K562 (cell line): ENCODE results near the gene TEX35. TPM values are rescaled to one million over a fixed set of nuclear protein-coding genes. Genes with fewer than 3 reads are reported as not detected.

Experiments used
- ATAC-seq: fragments of 200-7000 bp; cut with Tn5 transposase; 3 replicates; pipeline ENCODE4 v1.9.1; 2020; ENCODE audit warnings: moderate library complexity
- BruUV-seq: library from RNA; stranded (reverse); fragments of 400-500 nt; replicated peaks from 2 replicates; lab custom pipeline; 2021; lab: Mats Ljungman, UMichigan
- CTCF ChIA-PET: fragments of 300-600 bp; formaldehyde crosslinking; extraction: SDS; loops from one replicate; lab custom pipeline; 2021; ENCODE audit warnings: low intra/inter-chr PET ratio; lab: Yijun Ruan, JAX
- POLR2A ChIA-PET: fragments of 300-600, 350-650 bp; sonication (Branson Sonifier 250); formaldehyde crosslinking; extraction: SDS; loops from one replicate; lab custom pipeline; 2021; ENCODE audit warnings: antibody characterized with exemption, inconsistent platforms; lab: Yijun Ruan, JAX
- DNase-seq, 4 experiments: peaks; one replicate each; pipeline versions ENCODE4 v3.0.0 to v3.0.0-alpha.2; 2011 to 2018; ENCODE audit warnings: low spot score in 3 of 4, mixed read lengths in 3 of 4; ENCODE audit errors: extremely low read depth in 1 of 4
- FAIRE-seq: peaks from 2 replicates; lab custom pipeline; 2011; peaks lifted over from hg19 to GRCh38; lab: Jason Lieb, UNC
- H2AFZ ChIP-seq: 2 replicates; pipeline ENCODE4 v1.6.0; 2011; ENCODE audit warnings: low read depth, low read length, control low read depth, inconsistent platforms
- H3K27ac ChIP-seq: fragments of 200-600 bp; 3 replicates; pipeline ENCODE4 v1.8.0; 2011; ENCODE audit warnings: low read depth, mild to moderate bottlenecking, control low read depth, inconsistent platforms, low read length, moderate library complexity, mixed read lengths; ENCODE audit errors: extremely low read depth
- H3K27me3 ChIP-seq, 2 experiments: fragments of 300-600 bp in 1 of 2; 2 replicates in 1 of 2; 3 replicates in 1 of 2; pipeline versions ENCODE4 v1.6.0 to v1.8.0; 2011; ENCODE audit warnings: inconsistent platforms in 2 of 2, low read length in 2 of 2, mild to moderate bottlenecking in 1 of 2, mixed read lengths in 1 of 2, moderate library complexity in 1 of 2; ENCODE audit not compliant: control insufficient read depth in 2 of 2, insufficient read depth in 2 of 2
- H3K36me3 ChIP-seq: fragments of 300-600 bp; 3 replicates; pipeline ENCODE4 v1.8.0; 2011; ENCODE audit warnings: mild to moderate bottlenecking, low read length, inconsistent platforms; ENCODE audit not compliant: control insufficient read depth, insufficient read depth
- H3K4me1 ChIP-seq, 2 experiments: fragments of 200-600 bp in 1 of 2; replicated peaks in 1 of 2; 2 replicates in 1 of 2; 3 replicates in 1 of 2; pipeline versions ENCODE4 v1.5.1 to v1.8.0; 2011; ENCODE audit warnings: inconsistent platforms in 2 of 2, low read length in 2 of 2, mild to moderate bottlenecking in 1 of 2, mixed read lengths in 1 of 2, moderate library complexity in 1 of 2; ENCODE audit not compliant: control insufficient read depth in 2 of 2, insufficient read depth in 2 of 2
- H3K4me2 ChIP-seq: 2 replicates; pipeline ENCODE4 v1.6.1; 2011; ENCODE audit warnings: low read length, control low read depth, inconsistent platforms, mixed read lengths; ENCODE audit not compliant: insufficient read depth
- H3K4me3 ChIP-seq: fragments of 200-600 bp; sonication (generic), shearing (Covaris generic); 2 replicates; pipeline ENCODE4 v1.5.1; 2016; ENCODE audit warnings: control low read depth, inconsistent platforms
- H3K79me2 ChIP-seq: fragments of 200-600 bp; 3 replicates; pipeline ENCODE4 v1.8.0; 2011; ENCODE audit warnings: low read length, inconsistent platforms; ENCODE audit not compliant: control insufficient read depth, insufficient read depth
- H3K9ac ChIP-seq, 2 experiments: 2 replicates each; pipeline versions ENCODE4 v1.6.0 to v1.6.1; 2011; ENCODE audit warnings: low read depth in 2 of 2, low read length in 2 of 2, control low read depth in 1 of 2, inconsistent platforms in 1 of 2, mild to moderate bottlenecking in 1 of 2, mixed read lengths in 1 of 2; ENCODE audit not compliant: insufficient read depth in 1 of 2
- H3K9me1 ChIP-seq: one replicate; pipeline ENCODE4 v1.6.0; 2011; ENCODE audit warnings: inconsistent platforms, mild to moderate bottlenecking, low read length, moderate library complexity; ENCODE audit not compliant: control insufficient read depth, insufficient read depth
- H3K9me3 ChIP-seq: replicated peaks from 2 replicates; pipeline ENCODE4 v1.5.1; 2011; ENCODE audit warnings: low read depth, low read length, inconsistent platforms; ENCODE audit not compliant: control insufficient read depth, insufficient read depth
- H4K20me1 ChIP-seq: replicated peaks from 2 replicates; pipeline ENCODE4 v1.6.1; 2011; ENCODE audit warnings: low read length, inconsistent platforms, mixed read lengths; ENCODE audit not compliant: control insufficient read depth, insufficient read depth
- CTBP1 ChIP-seq: fragments of 450-650 bp; IDR thresholded peaks from 2 replicates; pipeline ENCODE4 v1.6.1; 2016; ENCODE audit warnings: borderline replicate concordance
- PREB ChIP-seq: sonication (generic); formaldehyde crosslinking; IDR thresholded peaks from 2 replicates; pipeline ENCODE4 v1.8.1; 2023; ENCODE audit warnings: mild to moderate bottlenecking, missing genetic modification reagents
- RCOR1 ChIP-seq, 2 experiments: IDR thresholded peaks; 2 replicates each; pipeline ENCODE4 v1.6.1; 2012; ENCODE audit warnings: low read depth in 2 of 2, low read length in 2 of 2, borderline replicate concordance in 1 of 2, improper control_type of control experiment in 1 of 2
- REST ChIP-seq, 2 experiments: fragments of 450-650 bp; formaldehyde crosslinking in 1 of 2; IDR thresholded peaks; 2 replicates each; pipeline versions ENCODE4 v1.4.0 to v1.6.1; 2014 to 2020; ENCODE audit warnings: mild to moderate bottlenecking in 2 of 2, borderline replicate concordance in 1 of 2, low read depth in 1 of 2
- TAL1 ChIP-seq: fragments of 450-650 bp; IDR thresholded peaks from 2 replicates; pipeline ENCODE4 v1.6.1; 2016; ENCODE audit warnings: mild to moderate bottlenecking
- TCF15 ChIP-seq: fragments of 250-450 bp; sonication (Bioruptor Pico); IDR thresholded peaks from 2 replicates; pipeline ENCODE4 v1.8.0; 2022; ENCODE audit warnings: moderate library complexity, mild to moderate bottlenecking, inconsistent platforms
- THRAP3 ChIP-seq: fragments of 450-650 bp; IDR thresholded peaks from 2 replicates; pipeline ENCODE4 v1.6.1; 2016; ENCODE audit warnings: mild to moderate bottlenecking, inconsistent platforms, borderline replicate concordance
- UBTF ChIP-seq, 2 experiments: IDR thresholded peaks; 2 replicates each; pipeline ENCODE4 v1.6.1; 2012; ENCODE audit warnings: improper control_type of control experiment in 2 of 2, low read depth in 2 of 2, low read length in 2 of 2, borderline replicate concordance in 1 of 2
- WGBS: fragments of 100-300 bp; shearing (Covaris generic); methylation state at CpG from one replicate; pipeline ENCODE4 v1.1.6; 2016; ENCODE audit warnings: low coverage, mixed read lengths; ENCODE audit not compliant: insufficient coverage; ENCODE audit errors: missing lambda C conversion rate; 5-methylcytosine and 5-hydroxymethylcytosine counted together
- in situ Hi-C: fragments of 300-500 bp; cut with MboI; formaldehyde crosslinking; loops from 4 replicates; pipeline ENCODE4 v1.15.0; 2018; ENCODE audit warnings: inconsistent platforms, mixed read lengths
- intact Hi-C: fragments of 100-400 bp; cut with micrococcal nuclease; formaldehyde crosslinking; loops from 2 replicates; pipeline ENCODE4 v1.14.2; 2022
- polyA plus RNA-seq, 8 experiments: library from polyadenylated mRNA; depleted of rRNA in 4 of 8; stranded (reverse) in 5 of 8; unstranded in 3 of 8; fragments of >200 nt; fragmentation: Nextera tagmentation in 2 of 8; fragmentation: Illumina TruSeq in 1 of 8; extraction: Ambion mirVana in 2 of 8; extraction: Trizol in 1 of 8; gene quantifications; 2 replicates each; pipeline versions ENCODE4 v1.2.1 to v1.2.3, GENCODE V29; 2011 to 2014; ENCODE audit warnings: inconsistent platforms in 1 of 8, missing spikeins in 1 of 8
- total RNA-seq, 7 experiments: library from RNA; depleted of rRNA in 6 of 7; stranded (reverse); fragments of >200 nt in 6 of 7; fragmentation: Illumina TruSeq in 2 of 7; extraction: Trizol in 2 of 7; gene quantifications; 2 replicates each; pipeline versions ENCODE4 v1.2.1 to v1.2.3, GENCODE V29; 2011 to 2021; ENCODE audit warnings: low replicate concordance in 1 of 7

Gene TEX35
- total and polyA plus RNA-seq, 9 of the 15 experiments (the other 6 are each of a cell fraction or from before 2014, with no cell fraction given), result not detected

GRCh38 chr1:178532392-178532791 is 19.5 kb downstream of the TEX35 start:
- POLR2A ChIA-PET, result interaction anchor here (0.5 to 0.7 kb wide), 3 partner anchors 22 to 471 kb away, joined by 3 to 4 read pairs (median 3); no protein-coding TSS in a partner anchor
- Histone ChIP-seq H3K9me3 (no peaks in the 10 kb centered on the region), H3K4me3 (no peak overlapping the region), H3K27me3 (peaks cover 4 to 38% of the 10 kb centered on the region in 2 experiments; a peak in 4 of 5 replicates), H2AFZ (0 out of 2 replicates have a peak overlapping the region, but pooled peaks have one; percentile 15), H3K36me3 (no peaks in the 10 kb centered on the region), H3K9me1 (no peaks in the 10 kb centered on the region), H3K79me2 (no peaks in the 10 kb centered on the region), H4K20me1 (no peaks in the 10 kb centered on the region; the same call in 1 of the 2 replicates), H3K4me1 (no peaks in the 10 kb centered on the region), H3K9ac (no peak overlapping the region), H3K27ac (no peak overlapping the region), H3K4me2 (no peak overlapping the region)
- intact Hi-C loops (loop anchor here (2.0 kb wide), 2 partner anchors 222 to 470 kb away; no protein-coding TSS in a partner anchor), in situ Hi-C loops (loop anchor here (5.0 to 25.0 kb wide), 3 partner anchors 230 to 830 kb away; partner anchors contain the start of gene AXDND1)
- DNase-seq (peak; percentile 84 to 89 (median 87)), FAIRE-seq (peak; percentile 97), ATAC-seq (peak; percentile 98)
- CTCF ChIA-PET, result interaction anchor here (0.6 to 2.2 kb wide), 5 partner anchors 221 to 1282 kb away, joined by 3 to 9 read pairs (median 3); no protein-coding TSS in a partner anchor
- no TSS peak for BruUV-seq
- 9% methylated on average over 13 of the region's 13 CpGs for WGBS
- TF ChIP-seq RCOR1 (IDR thresholded peaks at IDR 0.05; ENCODE audit: borderline replicate concordance in 1 of 2, low read depth in 2 of 2, low read length in 2 of 2), result peak in 1 of 2 experiments; percentile 49; a peak in 1 of 4 replicates
- no peak for TF ChIP-seq THRAP3
- TF ChIP-seq TAL1, result no peak
- no peak for TF ChIP-seq TCF15
- TF ChIP-seq CTBP1, result 0 out of 2 replicates have a peak, but pooled peaks have one; percentile 12
- TF ChIP-seq UBTF (IDR thresholded peaks at IDR 0.05; ENCODE audit: borderline replicate concordance in 1 of 2, low read depth in 2 of 2, low read length in 2 of 2), result no peak
- no peak for TF ChIP-seq PREB (CRISPR knock-in tag)
- TF ChIP-seq REST (IDR thresholded peaks at IDR 0.05; ENCODE audit: borderline replicate concordance), result peak; percentile 70; the same call in 1 of the 2 replicates
- no peak for TF ChIP-seq REST (CRISPR knock-in tag; IDR thresholded peaks at IDR 0.05; ENCODE audit: low read depth)
